SK-N-SH treated with all-trans-retinoic acid at 6 μM for 48 hours (cell line): ENCODE measurements around the gene TRPM7.

Experiments
- ATAC-seq: fragments of 200-7000 bp; cut with Tn5 transposase; 3 replicates; pipeline ENCODE4 v1.9.1; 2020; ENCODE audit warnings: mild to moderate bottlenecking, moderate library complexity
- ARNTL ChIP-seq: fragments of 450-650 bp; formaldehyde crosslinking; IDR thresholded peaks from 2 replicates; pipeline ENCODE4 v1.5.0; 2020; ENCODE audit warnings: low read depth, mild to moderate bottlenecking, moderate library complexity, borderline replicate concordance
- BACH2 ChIP-seq: fragments of 250-450 bp; sonication (Bioruptor Pico); IDR thresholded peaks from 2 replicates; pipeline ENCODE4 v1.9.0; 2021; ENCODE audit warnings: mild to moderate bottlenecking, borderline replicate concordance
- CSDC2 ChIP-seq: fragments of 250-450 bp; sonication (Bioruptor Pico); IDR thresholded peaks from 2 replicates; pipeline ENCODE4 v1.5.0; 2020; ENCODE audit warnings: mild to moderate bottlenecking, moderate library complexity
- ESRRG ChIP-seq: fragments of 250-450 bp; sonication (Bioruptor Pico); IDR thresholded peaks from 2 replicates; pipeline ENCODE4 v1.6.1; 2021; ENCODE audit warnings: mild to moderate bottlenecking
- GLIS3 ChIP-seq: fragments of 250-450 bp; sonication (Bioruptor Pico); IDR thresholded peaks from 2 replicates; pipeline ENCODE4 v1.5.0; 2020; ENCODE audit warnings: mild to moderate bottlenecking, moderate library complexity
- ISL1 ChIP-seq: fragments of 250-450 bp; sonication (Bioruptor Pico); IDR thresholded peaks from 2 replicates; pipeline ENCODE4 v2.1.2; 2022; ENCODE audit warnings: mild to moderate bottlenecking, moderate library complexity
- OSR1 ChIP-seq: fragments of 250-450 bp; sonication (Bioruptor Pico); IDR thresholded peaks from 2 replicates; pipeline ENCODE4 v1.8.0; 2022; ENCODE audit warnings: moderate library complexity, mild to moderate bottlenecking, inconsistent platforms
- RARB ChIP-seq: fragments of 250-450 bp; sonication (Bioruptor Pico); IDR thresholded peaks from 2 replicates; pipeline ENCODE4 v1.8.0; 2021; ENCODE audit warnings: mild to moderate bottlenecking, moderate library complexity
- SNAI2 ChIP-seq: fragments of 250-450 bp; sonication (Bioruptor Pico); IDR thresholded peaks from 2 replicates; pipeline ENCODE4 v1.5.0; 2020; ENCODE audit warnings: mild to moderate bottlenecking, moderate library complexity
- TOX ChIP-seq: fragments of 250-450 bp; sonication (Bioruptor Pico); IDR thresholded peaks from 2 replicates; pipeline ENCODE4 v1.8.0; 2021; ENCODE audit warnings: mild to moderate bottlenecking, moderate library complexity, borderline replicate concordance
- ZC3H10 ChIP-seq: fragments of 250-450 bp; sonication (Bioruptor Pico); IDR thresholded peaks from 2 replicates; pipeline ENCODE4 v1.5.1; 2021; ENCODE audit warnings: mild to moderate bottlenecking, moderate library complexity
- ZFP3 ChIP-seq: fragments of 250-450 bp; sonication (Bioruptor Pico); IDR thresholded peaks from 2 replicates; pipeline ENCODE4 v1.5.0; 2020; ENCODE audit warnings: mild to moderate bottlenecking, moderate library complexity
- ZFP30 ChIP-seq: fragments of 450-650 bp; formaldehyde crosslinking; IDR thresholded peaks from 2 replicates; pipeline ENCODE4 v1.5.0; 2022; ENCODE audit warnings: mild to moderate bottlenecking, moderate library complexity
- ZNF565 ChIP-seq: fragments of 450-650 bp; formaldehyde crosslinking; conservative IDR thresholded peaks from 2 replicates; pipeline ENCODE4 v1.5.0; 2020; ENCODE audit warnings: low read depth, mild to moderate bottlenecking, moderate library complexity
- ZNF70 ChIP-seq: fragments of 450-650 bp; formaldehyde crosslinking; IDR thresholded peaks from 2 replicates; pipeline ENCODE4 v1.5.0; 2020; ENCODE audit warnings: mild to moderate bottlenecking, moderate library complexity
- ZNF8 ChIP-seq: fragments of 450-650 bp; formaldehyde crosslinking; IDR thresholded peaks from 2 replicates; pipeline ENCODE4 v1.5.0; 2020; ENCODE audit warnings: mild to moderate bottlenecking, moderate library complexity
- TF ChIP-seq, protein P1 (sequence below): fragments of 250-450 bp; sonication (Bioruptor Pico); IDR thresholded peaks from 2 replicates; pipeline ENCODE4 v1.8.0; 2020; ENCODE audit warnings: mild to moderate bottlenecking, moderate library complexity, borderline replicate concordance
- TF ChIP-seq, protein P2 (sequence below): fragments of 250-450 bp; sonication (Bioruptor Pico); IDR thresholded peaks from 2 replicates; pipeline ENCODE4 v1.5.1; 2021; ENCODE audit warnings: mild to moderate bottlenecking, moderate library complexity
- TF ChIP-seq, protein P3 (sequence below): fragments of 250-450 bp; sonication (Bioruptor Pico); IDR thresholded peaks from 2 replicates; pipeline ENCODE4 v1.5.0; 2020; ENCODE audit warnings: mild to moderate bottlenecking, moderate library complexity
- TF ChIP-seq, protein P4 (sequence below): fragments of 250-450 bp; sonication (Bioruptor Pico); IDR thresholded peaks from 2 replicates; pipeline ENCODE4 v1.5.1; 2020; ENCODE audit warnings: low read depth, mild to moderate bottlenecking, moderate library complexity
- TF ChIP-seq, protein P5 (sequence below): fragments of 250-450 bp; sonication (Bioruptor Pico); IDR thresholded peaks from 2 replicates; pipeline ENCODE4 v1.8.0; 2021; ENCODE audit warnings: low read depth, mild to moderate bottlenecking, moderate library complexity, borderline replicate concordance

Gene TRPM7

DNA sequence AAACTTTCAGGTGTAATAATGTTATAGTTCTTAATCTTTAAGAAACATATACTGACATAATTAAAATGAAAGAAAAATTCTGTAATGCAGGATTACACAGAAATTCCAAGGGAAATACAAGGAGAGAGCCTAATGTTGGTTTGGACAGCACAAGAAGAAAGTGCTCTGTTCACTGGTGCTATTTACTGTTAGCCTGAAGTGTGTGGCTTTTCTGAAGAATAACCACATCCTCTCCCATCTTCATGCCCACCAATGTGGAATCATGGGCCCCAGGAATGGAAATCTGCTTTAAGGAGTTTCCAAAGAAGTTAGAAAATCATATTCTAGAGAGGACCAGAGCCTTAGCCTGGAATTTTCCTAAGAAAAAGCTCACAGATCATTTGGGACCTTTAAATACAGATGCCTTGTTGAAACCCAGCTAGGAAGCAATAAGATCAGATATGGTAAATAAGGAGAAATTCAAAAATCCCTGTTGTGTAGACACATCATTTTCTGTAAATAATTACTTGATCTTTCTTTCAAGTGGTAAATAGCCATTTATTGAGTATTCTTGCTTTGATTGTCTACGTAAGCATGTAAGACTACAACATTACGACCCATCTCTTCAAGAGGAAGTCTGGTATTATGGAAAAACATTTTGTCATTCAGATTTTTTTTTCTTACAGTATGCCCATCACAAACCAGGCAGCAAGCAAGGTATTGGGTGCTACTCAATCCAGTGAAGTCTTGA is 129.8 kb downstream of the TRPM7 start:
- no peak for ATAC-seq
- TF ChIP-seq, protein P1, sequence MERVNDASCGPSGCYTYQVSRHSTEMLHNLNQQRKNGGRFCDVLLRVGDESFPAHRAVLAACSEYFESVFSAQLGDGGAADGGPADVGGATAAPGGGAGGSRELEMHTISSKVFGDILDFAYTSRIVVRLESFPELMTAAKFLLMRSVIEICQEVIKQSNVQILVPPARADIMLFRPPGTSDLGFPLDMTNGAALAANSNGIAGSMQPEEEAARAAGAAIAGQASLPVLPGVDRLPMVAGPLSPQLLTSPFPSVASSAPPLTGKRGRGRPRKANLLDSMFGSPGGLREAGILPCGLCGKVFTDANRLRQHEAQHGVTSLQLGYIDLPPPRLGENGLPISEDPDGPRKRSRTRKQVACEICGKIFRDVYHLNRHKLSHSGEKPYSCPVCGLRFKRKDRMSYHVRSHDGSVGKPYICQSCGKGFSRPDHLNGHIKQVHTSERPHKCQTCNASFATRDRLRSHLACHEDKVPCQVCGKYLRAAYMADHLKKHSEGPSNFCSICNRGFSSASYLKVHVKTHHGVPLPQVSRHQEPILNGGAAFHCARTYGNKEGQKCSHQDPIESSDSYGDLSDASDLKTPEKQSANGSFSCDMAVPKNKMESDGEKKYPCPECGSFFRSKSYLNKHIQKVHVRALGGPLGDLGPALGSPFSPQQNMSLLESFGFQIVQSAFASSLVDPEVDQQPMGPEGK = no peak
- no peak for TF ChIP-seq RARB
- TF ChIP-seq SNAI2 (CRISPR knock-in tag) = no peak
- TF ChIP-seq ZC3H10 (CRISPR knock-in tag) = no peak
- no peak for TF ChIP-seq ZFP3 (CRISPR knock-in tag)
- no peak for TF ChIP-seq BACH2 (CRISPR knock-in tag)
- TF ChIP-seq, protein P2, sequence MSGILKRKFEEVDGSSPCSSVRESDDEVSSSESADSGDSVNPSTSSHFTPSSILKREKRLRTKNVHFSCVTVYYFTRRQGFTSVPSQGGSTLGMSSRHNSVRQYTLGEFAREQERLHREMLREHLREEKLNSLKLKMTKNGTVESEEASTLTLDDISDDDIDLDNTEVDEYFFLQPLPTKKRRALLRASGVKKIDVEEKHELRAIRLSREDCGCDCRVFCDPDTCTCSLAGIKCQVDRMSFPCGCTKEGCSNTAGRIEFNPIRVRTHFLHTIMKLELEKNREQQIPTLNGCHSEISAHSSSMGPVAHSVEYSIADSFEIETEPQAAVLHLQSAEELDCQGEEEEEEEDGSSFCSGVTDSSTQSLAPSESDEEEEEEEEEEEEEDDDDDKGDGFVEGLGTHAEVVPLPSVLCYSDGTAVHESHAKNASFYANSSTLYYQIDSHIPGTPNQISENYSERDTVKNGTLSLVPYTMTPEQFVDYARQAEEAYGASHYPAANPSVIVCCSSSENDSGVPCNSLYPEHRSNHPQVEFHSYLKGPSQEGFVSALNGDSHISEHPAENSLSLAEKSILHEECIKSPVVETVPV (CRISPR knock-in tag) = no peak
- TF ChIP-seq ISL1 = no peak
- no peak for TF ChIP-seq TOX
- no peak for TF ChIP-seq ZNF8 (CRISPR knock-in tag)
- no peak for TF ChIP-seq GLIS3 (CRISPR knock-in tag)
- TF ChIP-seq ZFP30 (CRISPR knock-in tag) = no peak
- no peak for TF ChIP-seq OSR1 (CRISPR knock-in tag)
- no peak for TF ChIP-seq ESRRG (CRISPR knock-in tag)
- TF ChIP-seq, protein P3, sequence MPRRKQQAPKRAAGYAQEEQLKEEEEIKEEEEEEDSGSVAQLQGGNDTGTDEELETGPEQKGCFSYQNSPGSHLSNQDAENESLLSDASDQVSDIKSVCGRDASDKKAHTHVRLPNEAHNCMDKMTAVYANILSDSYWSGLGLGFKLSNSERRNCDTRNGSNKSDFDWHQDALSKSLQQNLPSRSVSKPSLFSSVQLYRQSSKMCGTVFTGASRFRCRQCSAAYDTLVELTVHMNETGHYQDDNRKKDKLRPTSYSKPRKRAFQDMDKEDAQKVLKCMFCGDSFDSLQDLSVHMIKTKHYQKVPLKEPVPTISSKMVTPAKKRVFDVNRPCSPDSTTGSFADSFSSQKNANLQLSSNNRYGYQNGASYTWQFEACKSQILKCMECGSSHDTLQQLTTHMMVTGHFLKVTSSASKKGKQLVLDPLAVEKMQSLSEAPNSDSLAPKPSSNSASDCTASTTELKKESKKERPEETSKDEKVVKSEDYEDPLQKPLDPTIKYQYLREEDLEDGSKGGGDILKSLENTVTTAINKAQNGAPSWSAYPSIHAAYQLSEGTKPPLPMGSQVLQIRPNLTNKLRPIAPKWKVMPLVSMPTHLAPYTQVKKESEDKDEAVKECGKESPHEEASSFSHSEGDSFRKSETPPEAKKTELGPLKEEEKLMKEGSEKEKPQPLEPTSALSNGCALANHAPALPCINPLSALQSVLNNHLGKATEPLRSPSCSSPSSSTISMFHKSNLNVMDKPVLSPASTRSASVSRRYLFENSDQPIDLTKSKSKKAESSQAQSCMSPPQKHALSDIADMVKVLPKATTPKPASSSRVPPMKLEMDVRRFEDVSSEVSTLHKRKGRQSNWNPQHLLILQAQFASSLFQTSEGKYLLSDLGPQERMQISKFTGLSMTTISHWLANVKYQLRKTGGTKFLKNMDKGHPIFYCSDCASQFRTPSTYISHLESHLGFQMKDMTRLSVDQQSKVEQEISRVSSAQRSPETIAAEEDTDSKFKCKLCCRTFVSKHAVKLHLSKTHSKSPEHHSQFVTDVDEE = no peak
- TF ChIP-seq, protein P4, sequence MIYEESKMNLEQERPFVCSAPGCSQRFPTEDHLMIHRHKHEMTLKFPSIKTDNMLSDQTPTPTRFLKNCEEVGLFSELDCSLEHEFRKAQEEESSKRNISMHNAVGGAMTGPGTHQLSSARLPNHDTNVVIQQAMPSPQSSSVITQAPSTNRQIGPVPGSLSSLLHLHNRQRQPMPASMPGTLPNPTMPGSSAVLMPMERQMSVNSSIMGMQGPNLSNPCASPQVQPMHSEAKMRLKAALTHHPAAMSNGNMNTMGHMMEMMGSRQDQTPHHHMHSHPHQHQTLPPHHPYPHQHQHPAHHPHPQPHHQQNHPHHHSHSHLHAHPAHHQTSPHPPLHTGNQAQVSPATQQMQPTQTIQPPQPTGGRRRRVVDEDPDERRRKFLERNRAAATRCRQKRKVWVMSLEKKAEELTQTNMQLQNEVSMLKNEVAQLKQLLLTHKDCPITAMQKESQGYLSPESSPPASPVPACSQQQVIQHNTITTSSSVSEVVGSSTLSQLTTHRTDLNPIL (CRISPR knock-in tag) = no peak
- TF ChIP-seq, protein P5, sequence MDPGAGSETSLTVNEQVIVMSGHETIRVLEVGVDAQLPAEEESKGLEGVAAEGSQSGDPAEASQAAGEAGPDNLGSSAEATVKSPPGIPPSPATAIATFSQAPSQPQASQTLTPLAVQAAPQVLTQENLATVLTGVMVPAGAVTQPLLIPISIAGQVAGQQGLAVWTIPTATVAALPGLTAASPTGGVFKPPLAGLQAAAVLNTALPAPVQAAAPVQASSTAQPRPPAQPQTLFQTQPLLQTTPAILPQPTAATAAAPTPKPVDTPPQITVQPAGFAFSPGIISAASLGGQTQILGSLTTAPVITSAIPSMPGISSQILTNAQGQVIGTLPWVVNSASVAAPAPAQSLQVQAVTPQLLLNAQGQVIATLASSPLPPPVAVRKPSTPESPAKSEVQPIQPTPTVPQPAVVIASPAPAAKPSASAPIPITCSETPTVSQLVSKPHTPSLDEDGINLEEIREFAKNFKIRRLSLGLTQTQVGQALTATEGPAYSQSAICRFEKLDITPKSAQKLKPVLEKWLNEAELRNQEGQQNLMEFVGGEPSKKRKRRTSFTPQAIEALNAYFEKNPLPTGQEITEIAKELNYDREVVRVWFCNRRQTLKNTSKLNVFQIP (CRISPR knock-in tag) = no peak
- no peak for TF ChIP-seq ZNF565

DNA sequence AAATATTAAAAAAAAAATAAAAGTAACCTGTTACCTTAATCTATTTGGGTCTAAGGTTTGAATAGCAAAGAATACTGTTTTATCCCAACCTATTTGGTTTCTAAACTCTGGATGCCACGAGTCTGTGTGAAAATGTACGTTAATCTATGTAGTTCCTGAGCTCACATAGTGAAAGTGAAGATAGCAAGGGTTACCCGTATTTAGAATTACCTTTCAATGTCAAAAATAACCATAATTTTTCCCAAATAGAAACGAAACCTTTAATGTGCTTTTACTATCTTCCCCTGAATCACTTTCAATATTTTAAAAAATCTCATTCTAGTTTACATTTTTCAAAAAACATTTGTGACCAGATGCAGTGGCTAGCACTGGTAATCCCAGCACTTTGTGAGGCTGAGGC is 134.4 kb downstream of the TRPM7 start:
- no peak for ATAC-seq

More for the DNA sequence above, 134.4 kb downstream of the TRPM7 start:
- TF ChIP-seq ZNF70 (CRISPR knock-in tag) (no peak), OSR1 (CRISPR knock-in tag) (no peak), CSDC2 (CRISPR knock-in tag) (no peak), ZNF565 (no peak), ZFP3 (CRISPR knock-in tag) (no peak), RARB (no peak), SNAI2 (CRISPR knock-in tag) (no peak), ZC3H10 (CRISPR knock-in tag) (no peak), ESRRG (CRISPR knock-in tag) (no peak), GLIS3 (CRISPR knock-in tag) (no peak), ARNTL (CRISPR knock-in tag) (no peak)
- TF ChIP-seq, protein P3 = no peak
- TF ChIP-seq, protein P5 (CRISPR knock-in tag) = no peak
- TF ChIP-seq, protein P4 (CRISPR knock-in tag) = no peak
- TF ChIP-seq, protein P1 = no peak
- TF ChIP-seq, all 23 proteins: peak for 0
